GM21360 (cell line): ENCODE results near the gene TCAP.

Experiments
- ATAC-seq: cut with Tn5 transposase; IDR thresholded peaks from one replicate; pipeline ENCODE4 v1.9.1; 2021; ENCODE audit warnings: mild to moderate bottlenecking, moderate library complexity; ENCODE audit not compliant: unreplicated experiment

Gene TCAP

GRCh38 chr17:39628655-39629493, 36.3 kb upstream of the TCAP start:
- ATAC-seq: no peak

GRCh38 chr17:39629494-39629880, 35.7 kb upstream of the TCAP start:
- ATAC-seq: no peak

DNA sequence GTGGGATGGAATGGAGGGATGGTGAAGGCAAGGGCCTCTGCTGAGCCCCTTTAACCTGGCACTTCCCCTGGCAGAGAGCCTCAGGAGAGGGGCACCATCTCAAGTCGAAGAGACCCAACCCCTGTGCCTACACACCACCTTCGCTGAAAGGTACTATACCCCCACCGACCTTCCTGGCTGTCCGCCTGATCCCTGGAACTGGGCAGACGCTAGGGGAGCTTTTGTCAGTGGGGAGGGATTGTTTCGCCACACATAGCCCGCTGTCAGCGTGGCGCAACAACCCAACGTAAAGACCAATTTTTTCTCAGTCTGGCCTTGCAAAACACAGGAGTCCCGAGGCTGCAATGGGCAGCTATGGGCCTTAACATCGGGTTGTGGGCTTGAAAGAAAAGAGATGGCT, 35.3 kb upstream of the TCAP start:
- no peak for ATAC-seq

GRCh38 chr17:39631403-39631802, 33.7 kb upstream of the TCAP start:
- ATAC-seq: no peak

DNA sequence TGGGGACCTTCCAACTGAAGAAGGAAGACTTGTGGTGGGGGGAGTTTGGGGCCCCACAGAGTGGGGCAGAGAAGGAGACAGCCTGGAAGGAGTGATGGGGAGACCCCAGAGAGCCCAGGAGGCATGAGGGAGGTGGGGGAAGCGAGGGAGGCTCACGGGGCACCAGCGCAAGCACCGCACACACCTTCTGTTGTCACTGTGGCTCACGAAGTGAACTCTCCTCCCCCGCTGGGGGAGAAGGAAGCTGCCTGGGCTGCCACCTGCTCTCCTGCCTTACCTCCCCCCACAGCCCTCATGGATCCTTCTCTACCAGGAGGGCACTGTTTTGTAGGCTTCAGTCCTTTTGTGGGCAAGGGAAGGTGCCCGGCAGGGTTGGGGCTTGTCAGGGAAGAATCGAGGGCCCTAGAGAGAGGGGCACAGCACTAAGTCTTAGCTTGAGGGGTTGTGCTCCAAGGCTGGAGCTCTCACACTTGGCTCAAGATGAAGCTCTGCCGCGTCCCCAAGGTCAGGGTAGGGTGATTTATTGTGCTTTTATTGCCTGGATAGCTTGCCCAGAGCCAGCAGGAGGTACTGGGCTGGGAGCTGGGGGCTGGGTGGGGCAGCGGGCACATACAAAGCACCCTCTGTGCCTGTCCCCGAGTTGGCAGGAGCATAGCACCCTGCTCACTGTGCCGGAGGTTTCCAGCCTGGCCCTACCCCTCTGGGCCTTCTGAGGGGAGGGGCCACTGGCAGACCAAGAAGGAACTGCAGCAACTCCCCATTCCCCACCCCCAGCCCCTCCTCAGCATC, 32.8 kb upstream of the TCAP start:
- no peak for ATAC-seq

DNA sequence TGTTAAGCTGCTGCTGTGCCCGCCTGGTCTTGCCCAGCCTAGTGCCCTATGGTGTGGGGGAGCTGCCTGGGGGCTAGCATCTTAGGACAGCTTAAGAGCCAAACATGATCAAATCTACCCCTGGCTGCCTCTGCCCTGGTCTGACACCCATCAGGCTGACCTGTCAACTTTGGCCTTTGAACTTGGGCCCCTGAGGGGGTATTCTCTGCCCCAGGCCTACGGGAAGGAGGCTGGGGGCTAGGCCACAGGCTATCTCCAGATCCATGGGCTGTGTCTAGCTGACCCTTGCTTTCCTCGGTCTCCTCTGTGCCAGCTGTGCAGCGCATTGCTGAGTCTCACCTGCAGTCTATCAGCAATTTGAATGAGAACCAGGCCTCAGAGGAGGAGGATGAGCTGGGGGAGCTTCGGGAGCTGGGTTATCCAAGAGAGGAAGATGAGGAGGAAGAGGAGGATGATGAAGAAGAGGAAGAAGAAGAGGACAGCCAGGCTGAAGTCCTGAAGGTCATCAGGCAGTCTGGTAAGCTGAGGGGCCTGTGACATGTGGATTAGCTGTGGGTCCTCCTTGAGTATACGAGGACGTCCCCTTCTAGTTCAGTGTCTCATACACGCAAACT, 31.5 kb upstream of the TCAP start:
- ATAC-seq: no peak

DNA sequence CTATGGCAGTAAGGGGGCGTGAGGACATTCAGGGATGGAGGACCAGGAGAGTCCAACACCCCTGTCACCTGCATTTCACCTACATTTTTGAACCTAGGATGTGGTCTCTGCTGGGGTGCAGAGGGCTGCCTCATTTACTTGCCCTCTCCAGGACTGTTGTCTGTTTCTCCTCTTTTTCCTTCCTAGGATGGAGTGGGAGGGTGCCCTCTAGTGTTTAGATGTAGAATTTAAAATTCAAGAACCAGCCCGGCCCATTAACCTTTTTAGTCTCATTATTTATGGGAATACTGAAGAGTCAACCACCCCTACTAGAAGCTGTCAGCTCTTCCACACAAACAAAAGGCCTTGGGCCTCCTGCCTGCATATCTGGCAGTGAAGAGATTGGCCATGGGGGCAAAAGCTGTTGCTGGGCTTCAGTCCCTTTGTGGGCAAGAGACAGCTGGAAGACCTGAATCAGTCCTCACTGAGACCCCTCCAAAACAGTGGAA, 30.7 kb upstream of the TCAP start:
- no peak for ATAC-seq

GRCh38 chr17:39635614-39636176, 29.5 kb upstream of the TCAP start:
- no peak for ATAC-seq

DNA sequence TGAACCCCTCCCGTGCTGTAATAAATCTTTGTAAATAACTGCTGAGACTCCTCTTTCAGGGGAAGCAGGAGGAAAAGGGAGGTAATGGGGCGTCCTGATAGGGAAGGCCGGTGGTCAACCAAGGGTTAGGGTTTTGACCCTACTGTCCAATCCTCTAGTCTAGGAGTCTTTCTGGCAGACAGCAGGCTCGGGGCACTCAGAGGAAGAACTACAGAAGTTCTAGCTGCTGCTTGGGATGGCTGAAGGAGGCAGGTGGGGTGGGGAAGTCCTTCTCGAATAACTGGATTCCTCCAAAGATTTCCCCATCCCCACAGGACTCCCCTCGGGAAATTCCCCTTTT, 28.6 kb upstream of the TCAP start:
- no peak for ATAC-seq

DNA sequence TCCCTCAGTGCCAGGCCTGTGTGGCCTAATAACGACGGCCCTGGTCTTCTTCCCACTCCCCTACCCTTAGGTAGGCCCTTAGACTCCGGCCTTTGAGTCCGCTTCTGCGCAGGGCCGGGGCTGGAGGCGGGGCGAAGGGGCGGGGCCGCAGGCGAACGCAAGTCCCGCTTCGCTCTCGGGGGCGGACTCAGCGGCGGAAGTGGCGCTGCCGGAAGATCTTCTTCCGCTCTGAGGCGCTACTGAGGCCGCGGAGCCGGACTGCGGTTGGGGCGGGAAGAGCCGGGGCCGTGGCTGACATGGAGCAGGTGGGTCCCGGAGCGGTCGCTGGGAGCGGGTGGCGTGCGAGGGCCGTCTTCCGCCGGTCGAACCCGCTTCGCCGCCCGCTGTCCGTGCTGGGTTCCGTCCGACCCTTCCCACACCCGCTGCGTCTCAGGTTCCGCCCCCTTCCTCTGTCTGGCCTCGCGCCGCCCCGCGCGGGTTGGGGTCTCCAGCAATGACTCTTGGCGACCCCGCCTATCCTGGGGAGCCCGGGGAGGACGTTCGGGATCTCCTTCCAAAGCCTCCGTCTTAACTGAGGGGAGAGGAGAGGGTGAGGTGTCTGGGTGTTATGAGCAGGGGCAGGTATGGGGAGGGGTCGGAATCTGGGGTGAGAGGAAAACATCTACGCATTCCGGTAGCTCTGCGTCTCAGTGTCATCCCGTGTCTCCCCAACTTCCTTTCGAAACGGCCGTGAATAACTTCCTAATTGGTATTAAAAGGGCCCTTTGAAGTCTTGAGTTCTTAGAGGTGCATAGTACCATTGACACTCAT, 28.0 kb upstream of the TCAP start, which contains the start of gene STARD3:
Gene STARD3, plus strand, starts transcription at position 218 of the 810 bp plus-strand sequence. CDS start 16,388 bp downstream, outside the sequence.
- peak; percentile 77 for ATAC-seq

DNA sequence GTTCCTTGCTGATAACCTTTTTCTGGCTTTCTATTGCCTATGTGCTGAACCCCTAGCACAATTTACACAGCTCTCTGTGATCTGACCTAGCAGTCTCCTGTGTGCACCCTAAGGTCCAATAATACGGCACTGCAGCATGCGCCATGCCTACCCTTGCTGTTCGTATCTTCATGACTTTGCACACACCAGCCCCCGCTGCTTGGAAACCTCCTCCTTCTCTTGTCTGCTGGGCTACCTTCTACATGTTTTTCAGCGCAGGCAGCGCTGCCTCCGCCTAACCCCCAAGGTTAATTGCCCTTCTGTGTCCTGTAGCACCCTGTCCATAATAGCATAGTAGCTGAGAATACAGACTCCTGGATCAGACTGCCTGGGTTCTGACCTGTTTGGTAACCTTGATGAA, 26.8 kb upstream of the TCAP start:
- no peak for ATAC-seq

DNA sequence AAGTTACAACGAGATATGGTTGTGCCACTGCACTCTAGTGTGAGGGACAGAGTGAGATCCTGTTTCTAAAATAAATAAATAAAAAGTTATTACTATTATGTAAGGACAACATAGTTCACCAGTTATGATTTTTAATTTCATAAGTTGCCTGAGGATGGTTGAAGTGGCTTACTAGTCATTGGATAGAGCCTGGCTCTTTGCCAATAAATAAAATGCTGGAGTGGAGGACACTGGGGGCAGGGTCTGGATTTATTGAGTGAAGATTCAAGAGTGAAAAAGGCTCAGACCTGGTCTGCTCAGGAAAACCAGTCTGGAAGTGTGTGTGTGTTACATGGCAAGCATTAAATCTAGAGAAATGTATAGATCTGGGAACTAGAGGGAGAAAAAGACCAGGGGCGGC, 26.1 kb upstream of the TCAP start:
- no peak for ATAC-seq

DNA sequence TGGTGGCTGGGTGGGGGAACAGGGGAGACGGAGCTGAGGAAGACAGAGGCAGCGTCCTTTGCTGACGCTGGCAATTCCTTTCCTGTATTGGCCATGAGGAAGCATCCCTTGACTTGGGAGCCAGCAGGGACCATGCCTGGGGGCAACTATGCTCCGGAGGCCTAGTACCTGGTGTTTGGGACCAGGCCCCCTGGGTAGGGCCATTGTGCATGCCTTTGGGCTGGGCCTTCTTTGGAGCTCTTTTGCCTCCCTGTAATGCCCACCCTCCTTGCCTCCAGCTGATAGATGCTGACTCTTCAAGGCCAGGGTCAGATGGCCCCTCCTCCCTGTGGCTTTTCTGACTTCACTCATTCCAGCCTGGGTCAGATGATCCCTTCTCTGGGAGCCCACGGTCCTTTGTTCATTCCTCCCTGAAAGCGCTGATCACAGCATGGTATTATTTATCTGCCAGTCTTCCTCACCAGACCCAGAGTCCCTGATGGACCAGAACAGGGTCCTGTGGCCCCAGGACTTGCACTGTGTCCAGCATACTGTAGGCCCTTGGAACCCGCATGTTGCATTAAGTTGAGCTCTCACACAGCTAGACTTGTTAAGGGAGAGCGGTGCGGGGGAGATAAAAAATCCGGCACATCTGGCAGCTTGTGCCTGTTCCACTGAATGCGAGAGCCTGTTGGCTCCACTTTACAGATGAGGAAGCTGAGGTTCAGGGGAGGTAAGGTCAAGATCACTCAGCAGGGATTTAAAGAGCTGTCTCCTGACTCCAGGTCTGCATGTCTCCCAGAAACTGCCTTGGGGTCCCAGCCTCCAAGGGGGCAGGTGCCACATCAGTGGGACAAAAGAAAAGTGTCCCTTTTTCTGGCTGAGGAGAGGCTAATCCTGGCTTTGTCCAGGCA, 25.3 kb upstream of the TCAP start:
- ATAC-seq: no peak

DNA sequence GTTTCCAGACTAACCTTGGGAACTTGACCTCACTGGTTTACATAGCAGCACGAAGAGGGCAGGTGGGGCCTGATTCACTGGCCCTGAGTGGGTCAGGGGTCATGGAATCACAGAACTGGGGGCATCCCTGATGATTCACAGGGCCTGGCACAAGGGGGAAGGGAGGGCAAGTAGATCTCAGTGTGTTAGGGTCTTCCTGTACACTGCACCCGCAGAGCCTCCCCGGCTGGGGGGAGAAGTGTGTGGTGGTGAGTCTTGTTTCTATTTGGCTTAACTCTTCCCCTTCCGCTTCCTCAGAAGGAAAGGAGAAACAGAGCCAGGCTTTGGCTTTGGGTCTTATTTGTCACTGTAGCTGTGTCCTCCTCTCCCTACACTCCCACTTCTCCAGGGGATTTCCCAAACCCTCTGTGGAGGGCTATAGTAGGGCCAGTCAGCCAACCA, 24.5 kb upstream of the TCAP start:
- no peak for ATAC-seq

DNA sequence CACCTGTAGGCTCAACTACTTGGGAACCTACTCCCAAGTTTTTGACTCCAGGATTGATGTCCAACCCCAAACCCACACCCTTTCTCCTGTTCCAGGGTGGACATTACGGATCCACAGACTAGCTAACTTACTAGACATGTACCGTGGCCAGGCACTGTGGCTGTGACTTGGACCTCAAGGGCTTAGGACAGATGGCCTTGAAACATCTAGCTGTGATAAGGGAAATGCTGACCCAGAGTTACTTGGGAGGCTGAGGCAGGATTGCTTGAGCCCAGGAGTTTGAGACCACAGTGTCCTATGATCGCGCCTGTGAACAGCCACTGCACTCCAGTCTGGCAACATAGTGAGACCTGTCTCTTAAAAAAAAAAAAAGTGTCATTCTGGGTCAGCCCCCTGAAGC, 24.1 kb upstream of the TCAP start:
- no peak for ATAC-seq

DNA sequence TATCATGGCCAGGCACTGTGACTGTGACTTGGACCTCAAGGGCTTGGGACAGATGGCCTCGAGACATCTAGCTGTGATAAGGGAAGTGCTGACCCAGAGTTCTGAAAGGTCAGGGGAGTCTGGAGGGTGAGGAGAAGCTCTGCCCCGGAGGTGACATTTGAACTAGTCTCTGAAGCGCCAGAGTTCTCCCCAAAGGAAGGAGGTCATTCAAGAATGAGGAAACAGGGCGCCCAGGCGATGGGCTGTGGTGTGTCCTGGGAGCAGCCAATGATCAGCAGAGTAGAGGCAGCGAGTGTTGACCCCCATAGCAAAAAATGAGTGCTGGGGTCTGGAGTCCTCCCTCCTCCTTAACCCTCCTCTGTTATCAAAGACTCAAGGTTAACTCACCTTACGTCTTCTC, 23.3 kb upstream of the TCAP start:
- no peak for ATAC-seq

- no peak for ATAC-seq
Observed at GRCh38 chr17:39642291-39643074, 22.7 kb upstream of the TCAP start.

- ATAC-seq: no peak
Observed at GRCh38 chr17:39643271-39643670, 21.9 kb upstream of the TCAP start.

- ATAC-seq: no peak
Observed at GRCh38 chr17:39647256-39647655, 17.9 kb upstream of the TCAP start.
